Muscle layer of colon (tissue), 2 donors: ENCODE data around the gene USP7.
"Not testable (repeated sequence)": the region's sequence is repeated elsewhere in the genome, so short reads cannot be mapped to it uniquely, and the experiment has no call there.

Experiments
- H3K27ac ChIP-seq: one replicate; pipeline ENCODE4 v1.7.0; 2013; ENCODE audit warnings: low read depth, mild to moderate bottlenecking, low read length, moderate library complexity
- H3K27me3 ChIP-seq, 2 donors: one replicate each; pipeline ENCODE4 v1.7.0; 2013; ENCODE audit warnings: low read length in 2 of 2, mild to moderate bottlenecking in 2 of 2; ENCODE audit not compliant: insufficient read depth in 2 of 2, control insufficient read depth in 1 of 2
- H3K36me3 ChIP-seq: one replicate; pipeline ENCODE4 v1.7.0; 2013; ENCODE audit warnings: mild to moderate bottlenecking, low read length; ENCODE audit not compliant: insufficient read depth
- H3K4me1 ChIP-seq: one replicate; pipeline ENCODE4 v1.7.0; 2013; ENCODE audit warnings: mild to moderate bottlenecking, low read length; ENCODE audit not compliant: insufficient read depth
- H3K4me3 ChIP-seq, 2 donors: one replicate each; pipeline ENCODE4 v1.7.0; 2013; ENCODE audit warnings: low read length in 2 of 2, low read depth in 1 of 2, mild to moderate bottlenecking in 1 of 2, moderate library complexity in 1 of 2
- H3K9ac ChIP-seq: one replicate; pipeline ENCODE4 v1.7.0; 2013; ENCODE audit warnings: low read length
- H3K9me3 ChIP-seq: one replicate; pipeline ENCODE4 v1.7.0; 2013; ENCODE audit warnings: mild to moderate bottlenecking, low read length
- donor health status: abdominal sarcoma.
- donor health status: Adenocarcinoma of cecum.

USP7 gene

GRCh38 chr16:8972843-8973586 is 9.3 kb upstream of the USP7 start:
- H3K9ac ChIP-seq: no peak overlapping the region
- H3K4me3 ChIP-seq: no peak overlapping the region
- H3K27me3 ChIP-seq: no peaks in the 10 kb centered on the region
- H3K27ac ChIP-seq: no peak overlapping the region
- no peaks in the 10 kb centered on the region for H3K4me1 ChIP-seq
- no peaks in the 10 kb centered on the region for H3K36me3 ChIP-seq
- H3K9me3 ChIP-seq: no peaks in the 10 kb centered on the region

DNA sequence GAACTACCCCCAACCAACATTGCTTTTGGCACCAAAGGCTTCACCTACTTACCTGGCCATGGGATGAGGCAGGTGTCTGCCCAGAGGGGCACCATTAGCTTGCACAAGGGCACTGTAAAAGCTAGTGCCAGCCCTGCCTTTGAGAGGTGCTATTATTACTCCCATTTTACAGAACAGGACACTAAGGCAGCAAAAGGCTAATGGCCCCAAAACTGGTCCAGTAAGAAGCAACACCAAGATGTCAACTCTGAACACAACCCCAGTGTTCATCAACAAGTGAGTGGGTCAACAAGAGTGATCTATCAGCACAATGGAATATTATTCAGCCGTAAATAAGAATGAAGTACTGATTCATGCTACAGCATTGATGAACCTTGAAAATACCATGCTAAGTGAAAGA is 7.7 kb upstream of the USP7 start:
- H3K9ac ChIP-seq: no peak overlapping the region
- H3K27me3 ChIP-seq: no peaks in the 10 kb centered on the region
- H3K4me1 ChIP-seq: no peaks in the 10 kb centered on the region
- no peaks in the 10 kb centered on the region for H3K9me3 ChIP-seq
- no peak overlapping the region for H3K4me3 ChIP-seq
- no peaks in the 10 kb centered on the region for H3K36me3 ChIP-seq
- no peak overlapping the region for H3K27ac ChIP-seq

GRCh38 chr16:8969202-8969897 is 5.6 kb upstream of the USP7 start:
- H3K27me3 ChIP-seq, H3K9ac ChIP-seq, H3K9me3 ChIP-seq, H3K4me3 ChIP-seq, H3K4me1 ChIP-seq, H3K36me3 ChIP-seq, H3K27ac ChIP-seq: not testable (repeated sequence)

- not testable (repeated sequence) for H3K9ac ChIP-seq, H3K27ac ChIP-seq, H3K36me3 ChIP-seq, H3K4me1 ChIP-seq, H3K27me3 ChIP-seq, H3K4me3 ChIP-seq, H3K9me3 ChIP-seq
These were observed 4.3 kb upstream of the USP7 start for GRCh38 chr16:8968054-8968453.

- Histone ChIP-seq H3K9ac (no peak overlapping the region), H3K36me3 (no peaks in the 10 kb centered on the region), H3K27me3 (no peaks in the 10 kb centered on the region), H3K4me3 (no peak overlapping the region), H3K9me3 (no peaks in the 10 kb centered on the region), H3K4me1 (peaks cover 1% of the 10 kb centered on the region), H3K27ac (no peak overlapping the region)
These were observed 3.6 kb upstream of the USP7 start for GRCh38 chr16:8967132-8967821.

- Histone ChIP-seq H3K4me1 (peaks cover 6% of the 10 kb centered on the region), H3K27me3 (no peaks in the 10 kb centered on the region), H3K9ac (no peak overlapping the region), H3K4me3 (no peak overlapping the region), H3K27ac (no peak overlapping the region), H3K9me3 (no peaks in the 10 kb centered on the region), H3K36me3 (no peaks in the 10 kb centered on the region)
These were observed 3.1 kb upstream of the USP7 start for GRCh38 chr16:8966817-8967131.

GRCh38 chr16:8964462-8964861 is 756 bp upstream of the USP7 start:
- no peaks in the 10 kb centered on the region for H3K9me3 ChIP-seq
- no peak overlapping the region for H3K9ac ChIP-seq
- no peaks in the 10 kb centered on the region for H3K27me3 ChIP-seq
- H3K4me3 ChIP-seq: peak overlapping the region; percentile 49 to 64
- peaks cover 29% of the 10 kb centered on the region for H3K4me1 ChIP-seq
- H3K36me3 ChIP-seq: no peaks in the 10 kb centered on the region
- peak overlapping the region; percentile 71 for H3K27ac ChIP-seq

- H3K27me3 ChIP-seq: no peaks in the 10 kb centered on the region
- no peak overlapping the region for H3K9ac ChIP-seq
- H3K36me3 ChIP-seq: no peaks in the 10 kb centered on the region
- H3K27ac ChIP-seq: no peak overlapping the region
- H3K4me1 ChIP-seq: peaks cover 42% of the 10 kb centered on the region
- H3K9me3 ChIP-seq: no peaks in the 10 kb centered on the region
- peak overlapping the region; percentile 66 to 81 for H3K4me3 ChIP-seq
These were observed 491 bp downstream of the USP7 start for GRCh38 chr16:8963010-8963820.

DNA sequence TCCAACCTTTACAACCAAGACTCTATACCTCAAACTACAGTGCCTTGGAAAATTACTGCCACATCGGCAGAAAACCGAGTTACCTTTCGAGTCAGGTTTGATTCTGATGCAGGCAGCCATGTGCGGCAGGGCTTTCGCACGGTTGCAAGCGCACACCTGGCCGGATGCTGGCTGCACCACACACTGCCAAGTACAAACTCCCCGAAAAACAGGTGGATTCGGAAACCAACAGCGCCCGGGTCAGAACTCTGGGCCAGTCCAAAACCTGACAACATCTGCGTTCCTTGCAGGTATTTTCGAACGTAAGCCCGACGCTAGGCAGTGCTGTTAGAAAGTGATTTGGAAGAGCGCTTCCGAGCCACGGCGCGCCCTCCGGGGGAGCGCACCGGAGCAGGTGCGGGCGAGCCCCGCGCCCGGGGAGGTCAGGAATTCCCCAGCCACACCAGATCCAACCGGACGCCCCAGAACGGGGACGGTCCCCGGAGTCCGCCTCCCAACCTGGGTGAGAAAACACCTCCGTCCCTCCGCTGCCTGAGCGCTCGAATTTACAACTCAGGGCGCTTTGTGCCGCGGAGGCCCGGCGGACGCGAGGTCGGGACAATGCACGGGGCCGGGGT is 1.2 kb downstream of the USP7 start:
- peak overlapping the region; percentile 56 for H3K27ac ChIP-seq
- H3K36me3 ChIP-seq: no peaks in the 10 kb centered on the region
- H3K27me3 ChIP-seq: no peaks in the 10 kb centered on the region
- peaks cover 49% of the 10 kb centered on the region for H3K4me1 ChIP-seq
- peak overlapping the region; percentile 66 to 81 for H3K4me3 ChIP-seq
- peak overlapping the region; percentile 41 for H3K9ac ChIP-seq
- H3K9me3 ChIP-seq: no peaks in the 10 kb centered on the region

GRCh38 chr16:8961811-8962390 is 1.8 kb downstream of the USP7 start:
- Histone ChIP-seq H3K27me3 (no peaks in the 10 kb centered on the region), H3K9ac (peak overlapping the region; percentile 41), H3K4me1 (peaks cover 55% of the 10 kb centered on the region), H3K4me3 (peak overlapping the region; percentile 66 to 81), H3K36me3 (no peaks in the 10 kb centered on the region), H3K27ac (no peak overlapping the region), H3K9me3 (no peaks in the 10 kb centered on the region)

DNA sequence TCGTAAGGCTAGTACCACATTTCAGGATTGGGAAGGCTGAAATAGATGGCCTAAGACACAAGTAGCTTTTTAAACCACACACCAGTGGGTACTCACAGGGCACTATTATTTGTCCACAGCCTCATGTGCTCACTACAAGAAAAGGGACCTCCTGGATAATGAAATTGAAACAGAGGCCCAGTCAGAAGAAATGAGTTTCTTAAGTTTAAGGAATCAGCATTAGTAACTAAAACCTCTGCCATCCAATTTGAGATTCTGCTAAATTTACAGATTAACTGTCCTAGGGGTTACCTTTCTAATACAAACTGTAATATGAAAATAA is 3.0 kb downstream of the USP7 start:
- H3K4me3 ChIP-seq: peak overlapping the region in 1 of 2 donors; percentile 43
- H3K27ac ChIP-seq: peak overlapping the region; percentile 60
- H3K27me3 ChIP-seq: no peaks in the 10 kb centered on the region
- no peaks in the 10 kb centered on the region for H3K9me3 ChIP-seq
- peak overlapping the region; percentile 19 for H3K9ac ChIP-seq
- H3K4me1 ChIP-seq: peaks cover 66% of the 10 kb centered on the region
- H3K36me3 ChIP-seq: no peaks in the 10 kb centered on the region
